GM10266 (cell line): ENCODE results near the gene FGG.

Experiments
- DNase-seq: peaks from one replicate; pipeline ENCODE4 v3.0.0; 2012; ENCODE audit errors: extremely low spot score
- CTCF ChIP-seq: IDR thresholded peaks from 2 replicates; pipeline ENCODE4 v1.5.1; 2012; ENCODE audit warnings: mild to moderate bottlenecking, low read depth; ENCODE audit not compliant: control insufficient read depth, insufficient read depth; ENCODE audit errors: missing control alignments

FGG gene

GRCh38 chr4:154622598-154622997, 10.1 kb upstream of the FGG start:
- TF ChIP-seq CTCF, result peak; percentile 66
- DNase-seq, result peak; percentile 64

- TF ChIP-seq CTCF, result no peak
- no peak for DNase-seq
These were observed 7.7 kb upstream of the FGG start for GRCh38 chr4:154620111-154620510.

GRCh38 chr4:154618708-154619315, 6.4 kb upstream of the FGG start:
- peak; percentile 62 for DNase-seq
- peak; percentile 77 for TF ChIP-seq CTCF

- DNase-seq, result no peak
- no peak for TF ChIP-seq CTCF
These were observed 5.4 kb upstream of the FGG start for GRCh38 chr4:154617820-154618317.

- DNase-seq, result peak; percentile 49
- TF ChIP-seq CTCF, result no peak
These were observed 4.3 kb upstream of the FGG start for GRCh38 chr4:154616731-154617130.

- no peak for DNase-seq
- no peak for TF ChIP-seq CTCF
These were observed 3.8 kb upstream of the FGG start for GRCh38 chr4:154616287-154616686.

- TF ChIP-seq CTCF, result no peak
- no peak for DNase-seq
These were observed 2.8 kb upstream of the FGG start for GRCh38 chr4:154615211-154615610.
